DMS53 treated with DMSO at 0.1 percent for 48 hours (cell line): ENCODE results near the gene MTMR6.

ENCODE experiments used
- DNase-seq: peaks from one replicate; lab custom pipeline; 2025; ENCODE audit not compliant: unreplicated experiment; lab: John Stamatoyannopoulos, UW

The MTMR6 gene

GRCh38 chr13:25222740-25223139, 64.5 kb downstream of the MTMR6 start:
- DNase-seq: no peak

DNA sequence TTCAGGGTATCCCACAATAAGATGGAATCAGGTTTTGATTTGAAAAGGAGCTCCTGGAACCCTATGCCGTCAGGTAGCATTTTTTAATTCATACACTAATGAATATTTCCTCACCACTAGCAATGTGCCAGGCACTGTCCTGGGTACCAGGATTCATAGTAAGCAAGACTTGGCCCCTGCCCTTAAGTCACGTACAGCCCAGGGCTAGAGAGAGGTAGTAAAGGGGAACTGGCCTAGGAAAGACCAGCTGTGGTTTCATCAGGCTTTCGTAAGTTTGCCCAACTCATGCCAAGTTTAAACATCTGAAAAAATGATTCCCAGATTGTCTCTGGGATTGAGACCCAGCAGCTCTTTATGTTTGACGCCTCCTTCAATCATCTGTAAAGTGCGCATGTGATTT, 69.3 kb downstream of the MTMR6 start:
- no peak for DNase-seq

DNA sequence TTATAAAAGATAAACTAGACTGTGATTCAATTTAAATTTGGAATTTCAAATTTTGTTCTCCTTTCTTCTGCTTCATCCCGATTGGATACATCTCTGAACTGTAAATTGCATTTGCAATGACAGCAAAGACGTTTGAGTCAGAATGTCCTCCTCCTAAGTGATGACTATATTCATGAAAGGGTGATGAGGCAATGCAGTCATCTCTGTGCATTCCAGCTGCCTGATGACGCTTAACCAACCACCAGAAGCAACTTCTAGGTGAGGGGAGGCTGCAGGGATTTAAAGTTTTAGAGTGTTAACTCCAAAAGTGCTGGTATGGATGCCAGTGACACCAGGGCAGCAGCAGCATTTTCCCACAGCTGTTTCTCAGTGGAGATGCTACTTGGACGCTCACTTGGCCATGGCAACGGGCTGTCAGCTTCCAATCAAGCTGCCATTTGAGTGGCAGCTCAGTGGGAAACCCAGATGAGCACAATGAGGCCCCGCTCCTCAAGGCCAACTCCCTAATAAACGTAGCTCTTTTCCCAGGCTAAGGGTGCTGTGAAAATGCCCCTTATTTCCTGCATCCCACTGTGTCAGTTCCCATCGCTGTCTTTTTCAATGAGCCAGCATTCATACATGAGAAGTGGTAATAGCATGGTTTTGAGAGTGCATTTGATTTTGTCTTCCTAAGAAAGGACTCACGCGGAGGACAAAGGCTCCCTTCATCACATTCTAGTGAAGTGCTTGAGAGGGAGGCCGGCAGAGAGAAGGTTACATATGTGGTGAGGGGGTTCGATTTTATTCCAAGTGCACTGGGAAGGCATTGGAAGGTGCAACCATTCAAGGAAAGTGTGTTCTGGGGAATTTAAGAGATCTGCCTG, 70.0 kb downstream of the MTMR6 start:
- DNase-seq: no peak

- DNase-seq: no peak
These were observed 72.1 kb downstream of the MTMR6 start for GRCh38 chr13:25215253-25215575.

- no peak for DNase-seq
These were observed 72.6 kb downstream of the MTMR6 start for GRCh38 chr13:25214491-25215252.

- DNase-seq: no peak
These were observed 73.6 kb downstream of the MTMR6 start for GRCh38 chr13:25213715-25214114.

DNA sequence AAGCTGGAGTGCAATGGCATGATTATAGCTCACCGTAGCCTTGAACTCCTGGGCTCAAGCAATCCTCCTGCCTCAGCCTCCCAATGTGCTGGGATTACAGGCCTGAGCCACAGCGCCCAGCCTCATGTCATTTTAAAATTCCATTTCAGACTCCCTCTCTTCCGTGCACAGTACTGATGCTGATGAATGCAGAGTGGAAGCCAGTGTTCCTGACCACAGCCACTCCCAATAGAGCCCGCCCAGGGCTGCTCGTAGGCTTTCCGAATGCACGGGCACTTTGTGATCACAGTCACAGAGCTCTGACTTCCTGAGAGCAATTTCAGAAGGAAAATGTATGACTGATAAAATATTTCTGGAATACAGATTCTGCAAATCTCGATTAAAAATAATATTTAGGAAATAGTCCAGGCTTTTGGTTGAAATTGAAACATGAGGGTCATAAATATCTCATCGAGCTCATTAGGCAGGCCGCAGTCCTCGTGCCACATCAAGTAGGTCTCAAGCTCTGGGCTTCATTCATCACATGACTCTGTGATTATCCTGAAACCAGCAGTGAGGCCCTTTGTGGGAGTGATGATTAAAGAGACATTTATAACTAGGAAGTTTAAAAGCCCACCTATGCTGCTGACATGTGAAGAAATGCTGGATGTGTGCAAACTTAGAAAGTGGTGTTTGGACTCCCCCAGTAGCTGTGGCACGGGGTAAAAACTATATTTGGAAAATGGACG, 76.3 kb downstream of the MTMR6 start:
- DNase-seq: no peak

DNA sequence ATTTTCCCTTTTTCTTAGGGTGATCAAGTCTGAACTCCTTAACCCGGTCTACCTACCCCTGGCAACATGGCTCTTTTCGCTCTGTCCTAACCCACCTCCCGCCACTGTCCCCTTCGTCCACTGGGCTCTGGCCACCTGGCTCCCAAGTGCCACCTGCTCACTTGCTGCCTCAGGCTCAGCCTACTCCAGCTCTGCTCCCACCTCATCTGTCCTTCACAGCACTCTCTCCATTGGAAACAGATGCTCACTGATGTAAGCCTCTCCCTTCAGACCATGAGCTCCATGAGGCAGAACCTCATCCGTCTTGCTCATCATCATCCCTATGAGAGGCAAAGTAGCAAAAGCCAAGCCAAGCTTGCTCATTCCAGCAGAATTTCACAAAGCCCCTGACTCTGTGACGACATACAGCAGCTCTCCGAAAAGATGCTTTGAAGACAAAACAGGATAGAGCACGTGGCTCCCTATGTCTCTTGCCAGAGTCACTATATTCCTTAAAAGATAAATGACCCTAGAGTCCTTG, 79.9 kb downstream of the MTMR6 start:
- DNase-seq: no peak

DNA sequence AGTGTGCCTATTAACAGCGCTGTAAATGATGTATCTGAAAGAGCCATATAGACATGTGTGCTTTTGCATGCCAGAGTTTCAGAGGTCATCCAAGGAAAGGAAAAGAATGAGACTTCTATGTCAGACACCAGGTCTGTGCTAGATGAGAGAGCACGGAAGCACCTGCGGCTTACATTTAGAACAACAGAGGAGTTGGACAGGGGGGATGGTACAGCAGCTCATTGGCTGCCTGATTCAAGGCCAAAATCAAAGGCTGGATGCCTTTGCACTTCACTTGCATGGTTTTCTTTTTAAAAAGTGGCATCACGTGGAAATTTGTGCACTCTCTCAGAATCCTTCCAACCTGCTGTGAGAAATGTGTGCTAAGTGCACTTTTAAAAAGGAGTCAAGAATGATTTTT, 82.4 kb downstream of the MTMR6 start:
- DNase-seq: no peak

- DNase-seq: no peak
These were observed 84.1 kb downstream of the MTMR6 start for GRCh38 chr13:25203127-25203740.

- no peak for DNase-seq
These were observed 86.5 kb downstream of the MTMR6 start for GRCh38 chr13:25200783-25201182.

DNA sequence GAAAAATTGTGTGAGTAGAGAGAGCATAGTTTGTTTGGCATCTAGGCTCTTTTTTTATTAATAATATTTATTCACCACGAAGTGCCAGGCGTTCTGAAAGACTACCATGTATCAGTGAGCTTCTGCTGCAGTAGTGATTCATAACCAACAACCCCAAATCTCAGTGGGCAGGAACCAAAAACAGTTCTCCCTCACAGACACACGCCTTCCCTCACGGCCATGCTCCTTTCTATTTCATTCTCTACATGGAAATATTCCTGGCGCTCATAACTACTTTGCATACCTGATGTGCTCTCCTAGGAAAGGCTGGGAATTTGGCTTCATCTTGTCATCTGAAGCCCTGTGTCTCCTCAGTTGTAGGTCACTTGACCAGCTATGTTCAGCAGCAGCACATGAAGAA, 88.6 kb downstream of the MTMR6 start:
- DNase-seq: no peak

- peak; percentile 14 for DNase-seq
These were observed 90.3 kb downstream of the MTMR6 start for GRCh38 chr13:25196971-25197370.
